WTC11 (cell line): ENCODE measurements around the gene PTPRB. TPM values are rescaled to one million over a fixed set of nuclear protein-coding genes. Genes with fewer than 3 reads are reported as not detected.

ENCODE experiments used
- ATAC-seq: fragments of 200-7000 bp; cut with Tn5 transposase; 2 replicates; pipeline ENCODE4 v1.10.0; 2021; ENCODE audit warnings: mild to moderate bottlenecking, moderate library complexity
- CTCF ChIA-PET: fragments of 300-600 bp; sonication (Branson Sonifier 250); formaldehyde crosslinking; loops from one replicate; lab custom pipeline; 2021; ENCODE audit warnings: antibody characterized with exemption; lab: Charles Lee
- POLR2A ChIA-PET: fragments of 350-600 bp; sonication (Branson Sonifier 250); formaldehyde crosslinking; loops from one replicate; lab custom pipeline; 2021; ENCODE audit warnings: antibody characterized with exemption; lab: Charles Lee
- DNase-seq: peaks from one replicate; pipeline ENCODE4 v3.0.0; 2021; ENCODE audit warnings: low spot score
- H3K27ac Mint-ChIP-seq: 2 replicates; pipeline ENCODE4 v1.8.0; 2021; ENCODE audit warnings: mixed read lengths
- H3K27me3 Mint-ChIP-seq: 2 replicates; pipeline ENCODE4 v1.8.0; 2021; ENCODE audit warnings: low read depth, mild to moderate bottlenecking, moderate library complexity, mixed read lengths
- H3K36me3 Mint-ChIP-seq: 2 replicates; pipeline ENCODE4 v1.8.0; 2021; ENCODE audit warnings: mixed read lengths
- H3K4me1 Mint-ChIP-seq: 2 replicates; pipeline ENCODE4 v1.8.0; 2022; ENCODE audit warnings: mixed read lengths
- H3K4me3 Mint-ChIP-seq: 2 replicates; pipeline ENCODE4 v1.8.0; 2021; ENCODE audit warnings: mild to moderate bottlenecking, moderate library complexity, mixed read lengths
- H3K9me3 Mint-ChIP-seq: 2 replicates; pipeline ENCODE4 v1.8.0; 2021; ENCODE audit warnings: mixed read lengths
- CTCF ChIP-seq: fragments of 200-600 bp; IDR thresholded peaks from 2 replicates; pipeline ENCODE4 v1.8.0; 2022; ENCODE audit warnings: antibody characterized with exemption
- E2F1 ChIP-seq: sonication (generic); formaldehyde crosslinking; IDR thresholded peaks from 2 replicates; pipeline ENCODE4 v1.8.0; 2022; ENCODE audit warnings: mild to moderate bottlenecking, missing genetic modification reagents
- GTF2I ChIP-seq: fragments of 250-450 bp; sonication (Bioruptor Pico); conservative IDR thresholded peaks from 2 replicates; pipeline ENCODE4 v1.4.0; 2021; ENCODE audit warnings: mild to moderate bottlenecking
- KAT7 ChIP-seq: sonication (generic); formaldehyde crosslinking; IDR thresholded peaks from 2 replicates; pipeline ENCODE4 v1.8.1; 2023; ENCODE audit warnings: missing genetic modification reagents, mild to moderate bottlenecking, borderline replicate concordance
- MAX ChIP-seq: sonication (generic); formaldehyde crosslinking; IDR thresholded peaks from 2 replicates; pipeline ENCODE4 v1.8.0; 2022; ENCODE audit warnings: mild to moderate bottlenecking, missing genetic modification reagents
- MLX ChIP-seq: sonication (generic); formaldehyde crosslinking; IDR thresholded peaks from 2 replicates; pipeline ENCODE4 v1.8.1; 2023; ENCODE audit warnings: mild to moderate bottlenecking, missing genetic modification reagents, moderate library complexity
- ZNF138 ChIP-seq: sonication (generic); formaldehyde crosslinking; conservative IDR thresholded peaks from 2 replicates; pipeline ENCODE4 v1.8.1; 2022; ENCODE audit warnings: mild to moderate bottlenecking, moderate library complexity, missing genetic modification reagents
- ZNF317 ChIP-seq: sonication (generic); formaldehyde crosslinking; IDR thresholded peaks from 2 replicates; pipeline ENCODE4 v1.8.1; 2023; ENCODE audit warnings: low read depth, mild to moderate bottlenecking, moderate library complexity, missing genetic modification reagents, borderline replicate concordance
- total RNA-seq: library from RNA; stranded (reverse); gene quantifications from 3 replicates; pipeline ENCODE4 v1.2.3, GENCODE V29; 2021
- TF ChIP-seq, protein P1 (sequence below): sonication (generic); formaldehyde crosslinking; IDR thresholded peaks from 2 replicates; pipeline ENCODE4 v1.8.1; 2022; ENCODE audit warnings: low read depth, missing genetic modification reagents, borderline replicate concordance
- TF ChIP-seq, protein P2 (sequence below): sonication (generic); formaldehyde crosslinking; IDR thresholded peaks from 2 replicates; pipeline ENCODE4 v1.8.0; 2022; ENCODE audit warnings: missing genetic modification reagents
- TF ChIP-seq, protein P3 (sequence below): sonication (generic); formaldehyde crosslinking; IDR thresholded peaks from 2 replicates; pipeline ENCODE4 v1.8.1; 2023; ENCODE audit warnings: mild to moderate bottlenecking, missing genetic modification reagents, borderline replicate concordance
- TF ChIP-seq, protein P4 (sequence below): sonication (generic); formaldehyde crosslinking; IDR thresholded peaks from 2 replicates; pipeline ENCODE4 v1.8.0; 2022; ENCODE audit warnings: mild to moderate bottlenecking, missing genetic modification reagents

The PTPRB gene
- total RNA-seq, 1 experiment from 2014 or later, result 3.3 TPM

- TF ChIP-seq GTF2I (CRISPR knock-in tag) (no peak), MAX (no peak), ZNF317 (CRISPR knock-in tag) (no peak), ZNF138 (CRISPR knock-in tag) (no peak), E2F1 (no peak), KAT7 (no peak), MLX (CRISPR knock-in tag) (no peak), CTCF (no peak)
- TF ChIP-seq, protein P1, sequence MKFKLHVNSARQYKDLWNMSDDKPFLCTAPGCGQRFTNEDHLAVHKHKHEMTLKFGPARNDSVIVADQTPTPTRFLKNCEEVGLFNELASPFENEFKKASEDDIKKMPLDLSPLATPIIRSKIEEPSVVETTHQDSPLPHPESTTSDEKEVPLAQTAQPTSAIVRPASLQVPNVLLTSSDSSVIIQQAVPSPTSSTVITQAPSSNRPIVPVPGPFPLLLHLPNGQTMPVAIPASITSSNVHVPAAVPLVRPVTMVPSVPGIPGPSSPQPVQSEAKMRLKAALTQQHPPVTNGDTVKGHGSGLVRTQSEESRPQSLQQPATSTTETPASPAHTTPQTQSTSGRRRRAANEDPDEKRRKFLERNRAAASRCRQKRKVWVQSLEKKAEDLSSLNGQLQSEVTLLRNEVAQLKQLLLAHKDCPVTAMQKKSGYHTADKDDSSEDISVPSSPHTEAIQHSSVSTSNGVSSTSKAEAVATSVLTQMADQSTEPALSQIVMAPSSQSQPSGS (CRISPR knock-in tag), result no peak
- TF ChIP-seq, protein P2, sequence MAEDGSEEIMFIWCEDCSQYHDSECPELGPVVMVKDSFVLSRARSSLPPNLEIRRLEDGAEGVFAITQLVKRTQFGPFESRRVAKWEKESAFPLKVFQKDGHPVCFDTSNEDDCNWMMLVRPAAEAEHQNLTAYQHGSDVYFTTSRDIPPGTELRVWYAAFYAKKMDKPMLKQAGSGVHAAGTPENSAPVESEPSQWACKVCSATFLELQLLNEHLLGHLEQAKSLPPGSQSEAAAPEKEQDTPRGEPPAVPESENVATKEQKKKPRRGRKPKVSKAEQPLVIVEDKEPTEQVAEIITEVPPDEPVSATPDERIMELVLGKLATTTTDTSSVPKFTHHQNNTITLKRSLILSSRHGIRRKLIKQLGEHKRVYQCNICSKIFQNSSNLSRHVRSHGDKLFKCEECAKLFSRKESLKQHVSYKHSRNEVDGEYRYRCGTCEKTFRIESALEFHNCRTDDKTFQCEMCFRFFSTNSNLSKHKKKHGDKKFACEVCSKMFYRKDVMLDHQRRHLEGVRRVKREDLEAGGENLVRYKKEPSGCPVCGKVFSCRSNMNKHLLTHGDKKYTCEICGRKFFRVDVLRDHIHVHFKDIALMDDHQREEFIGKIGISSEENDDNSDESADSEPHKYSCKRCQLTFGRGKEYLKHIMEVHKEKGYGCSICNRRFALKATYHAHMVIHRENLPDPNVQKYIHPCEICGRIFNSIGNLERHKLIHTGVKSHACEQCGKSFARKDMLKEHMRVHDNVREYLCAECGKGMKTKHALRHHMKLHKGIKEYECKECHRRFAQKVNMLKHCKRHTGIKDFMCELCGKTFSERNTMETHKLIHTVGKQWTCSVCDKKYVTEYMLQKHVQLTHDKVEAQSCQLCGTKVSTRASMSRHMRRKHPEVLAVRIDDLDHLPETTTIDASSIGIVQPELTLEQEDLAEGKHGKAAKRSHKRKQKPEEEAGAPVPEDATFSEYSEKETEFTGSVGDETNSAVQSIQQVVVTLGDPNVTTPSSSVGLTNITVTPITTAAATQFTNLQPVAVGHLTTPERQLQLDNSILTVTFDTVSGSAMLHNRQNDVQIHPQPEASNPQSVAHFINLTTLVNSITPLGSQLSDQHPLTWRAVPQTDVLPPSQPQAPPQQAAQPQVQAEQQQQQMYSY (CRISPR knock-in tag), result no peak
- TF ChIP-seq, protein P3, sequence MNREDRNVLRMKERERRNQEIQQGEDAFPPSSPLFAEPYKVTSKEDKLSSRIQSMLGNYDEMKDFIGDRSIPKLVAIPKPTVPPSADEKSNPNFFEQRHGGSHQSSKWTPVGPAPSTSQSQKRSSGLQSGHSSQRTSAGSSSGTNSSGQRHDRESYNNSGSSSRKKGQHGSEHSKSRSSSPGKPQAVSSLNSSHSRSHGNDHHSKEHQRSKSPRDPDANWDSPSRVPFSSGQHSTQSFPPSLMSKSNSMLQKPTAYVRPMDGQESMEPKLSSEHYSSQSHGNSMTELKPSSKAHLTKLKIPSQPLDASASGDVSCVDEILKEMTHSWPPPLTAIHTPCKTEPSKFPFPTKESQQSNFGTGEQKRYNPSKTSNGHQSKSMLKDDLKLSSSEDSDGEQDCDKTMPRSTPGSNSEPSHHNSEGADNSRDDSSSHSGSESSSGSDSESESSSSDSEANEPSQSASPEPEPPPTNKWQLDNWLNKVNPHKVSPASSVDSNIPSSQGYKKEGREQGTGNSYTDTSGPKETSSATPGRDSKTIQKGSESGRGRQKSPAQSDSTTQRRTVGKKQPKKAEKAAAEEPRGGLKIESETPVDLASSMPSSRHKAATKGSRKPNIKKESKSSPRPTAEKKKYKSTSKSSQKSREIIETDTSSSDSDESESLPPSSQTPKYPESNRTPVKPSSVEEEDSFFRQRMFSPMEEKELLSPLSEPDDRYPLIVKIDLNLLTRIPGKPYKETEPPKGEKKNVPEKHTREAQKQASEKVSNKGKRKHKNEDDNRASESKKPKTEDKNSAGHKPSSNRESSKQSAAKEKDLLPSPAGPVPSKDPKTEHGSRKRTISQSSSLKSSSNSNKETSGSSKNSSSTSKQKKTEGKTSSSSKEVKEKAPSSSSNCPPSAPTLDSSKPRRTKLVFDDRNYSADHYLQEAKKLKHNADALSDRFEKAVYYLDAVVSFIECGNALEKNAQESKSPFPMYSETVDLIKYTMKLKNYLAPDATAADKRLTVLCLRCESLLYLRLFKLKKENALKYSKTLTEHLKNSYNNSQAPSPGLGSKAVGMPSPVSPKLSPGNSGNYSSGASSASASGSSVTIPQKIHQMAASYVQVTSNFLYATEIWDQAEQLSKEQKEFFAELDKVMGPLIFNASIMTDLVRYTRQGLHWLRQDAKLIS, result no peak
- TF ChIP-seq, protein P4, sequence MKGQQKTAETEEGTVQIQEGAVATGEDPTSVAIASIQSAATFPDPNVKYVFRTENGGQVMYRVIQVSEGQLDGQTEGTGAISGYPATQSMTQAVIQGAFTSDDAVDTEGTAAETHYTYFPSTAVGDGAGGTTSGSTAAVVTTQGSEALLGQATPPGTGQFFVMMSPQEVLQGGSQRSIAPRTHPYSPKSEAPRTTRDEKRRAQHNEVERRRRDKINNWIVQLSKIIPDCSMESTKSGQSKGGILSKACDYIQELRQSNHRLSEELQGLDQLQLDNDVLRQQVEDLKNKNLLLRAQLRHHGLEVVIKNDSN (CRISPR knock-in tag), result no peak
- TF ChIP-seq, all 79 proteins: peak for 0
- H3K36me3 Mint-ChIP-seq, result peaks cover 5% of the 10 kb centered on the region
- ChIA-PET POLR2A (no interaction called here), CTCF (interaction anchor here (0.7 kb wide), 1 partner anchor 687 kb away, joined by 3 read pairs; no protein-coding TSS in a partner anchor)
- H3K9me3 Mint-ChIP-seq, result no peaks in the 10 kb centered on the region
- no peaks in the 10 kb centered on the region for H3K27me3 Mint-ChIP-seq
- peaks cover 10% of the 10 kb centered on the region for H3K4me1 Mint-ChIP-seq
- H3K27ac Mint-ChIP-seq, result no peak overlapping the region
- no peak for DNase-seq
- H3K4me3 Mint-ChIP-seq, result no peak overlapping the region
- no peak for ATAC-seq
These were observed 65.4 kb downstream of the PTPRB start for GRCh38 chr12:70571705-70572268.
